Thyroid gland (tissue), 4 donors: ENCODE results near the gene RNF14. TPM values are rescaled to one million over a fixed set of nuclear protein-coding genes. Genes with fewer than 3 reads are reported as not detected.
A peak's percentile ranks its signal among the peaks of the same experiment; 100 is the strongest.

Source experiments
- DNase-seq, 2 donors: peaks; one replicate each; pipeline ENCODE4 v3.0.0-alpha.2; 2019
- H3K27ac ChIP-seq, 3 donors: fragments of 200-600 bp; sonication (generic); 1 replicate in 2 of 3; 2 replicates in 1 of 3; pipeline ENCODE4 v1.5.1; 2016 to 2019; ENCODE audit warnings: mild to moderate bottlenecking in 1 of 3, moderate library complexity in 1 of 3
- H3K27me3 ChIP-seq: fragments of 200-600 bp; sonication (generic); one replicate; pipeline ENCODE4 v1.5.1; 2019
- H3K36me3 ChIP-seq, 2 donors: fragments of 200-600 bp; sonication (generic); one replicate each; pipeline ENCODE4 v1.5.1; 2016 to 2019
- H3K4me1 ChIP-seq, 2 donors: fragments of 200-600 bp; sonication (generic); one replicate each; pipeline ENCODE4 v1.5.1; 2017 to 2019
- H3K4me3 ChIP-seq, 3 donors: fragments of 200-600 bp; sonication (generic); replicated peaks in 1 of 3; 1 replicate in 2 of 3; 2 replicates in 1 of 3; pipeline ENCODE4 v1.5.1; 2016; ENCODE audit warnings: mild to moderate bottlenecking in 1 of 3
- H3K9me3 ChIP-seq: fragments of 200-600 bp; sonication (generic); one replicate; pipeline ENCODE4 v1.5.1; 2017
- POLR2A ChIP-seq, 2 donors: fragments of 450-650 bp; IDR thresholded peaks; one replicate each; pipeline ENCODE4 v1.6.1; 2017; ENCODE audit warnings: antibody characterized with exemption in 2 of 2, mild to moderate bottlenecking in 2 of 2, moderate library complexity in 1 of 2
- WGBS, 2 donors: methylation state at CpG; one replicate each; pipeline ENCODE4 v1.1.5; 2017; 5-methylcytosine and 5-hydroxymethylcytosine counted together
- intact Hi-C: fragments of 100-400 bp; cut with DNase I; formaldehyde crosslinking; loops from one replicate; pipeline ENCODE4 v1.15.1; 2023
- total RNA-seq, 4 donors: library from RNA; depleted of rRNA; stranded (reverse); fragments of >200 nt; gene quantifications; one replicate each; pipeline ENCODE4 v1.2.3, GENCODE V29; 2016
- TF ChIP-seq, protein P1 (sequence below), 6 experiments: fragments of 200-600 bp in 3 of 6; fragments of 450-650 bp in 3 of 6; sonication (generic) in 3 of 6; IDR thresholded peaks; one replicate each; pipeline ENCODE4 v1.5.1; 2016 to 2019; ENCODE audit warnings: antibody characterized with exemption in 6 of 6, mild to moderate bottlenecking in 2 of 6, inconsistent platforms in 1 of 6, moderate library complexity in 1 of 6

RNF14 gene
- total RNA-seq, 4 donors from 2014 or later = 52.5 to 69.7 (median 61.7) TPM

DNA sequence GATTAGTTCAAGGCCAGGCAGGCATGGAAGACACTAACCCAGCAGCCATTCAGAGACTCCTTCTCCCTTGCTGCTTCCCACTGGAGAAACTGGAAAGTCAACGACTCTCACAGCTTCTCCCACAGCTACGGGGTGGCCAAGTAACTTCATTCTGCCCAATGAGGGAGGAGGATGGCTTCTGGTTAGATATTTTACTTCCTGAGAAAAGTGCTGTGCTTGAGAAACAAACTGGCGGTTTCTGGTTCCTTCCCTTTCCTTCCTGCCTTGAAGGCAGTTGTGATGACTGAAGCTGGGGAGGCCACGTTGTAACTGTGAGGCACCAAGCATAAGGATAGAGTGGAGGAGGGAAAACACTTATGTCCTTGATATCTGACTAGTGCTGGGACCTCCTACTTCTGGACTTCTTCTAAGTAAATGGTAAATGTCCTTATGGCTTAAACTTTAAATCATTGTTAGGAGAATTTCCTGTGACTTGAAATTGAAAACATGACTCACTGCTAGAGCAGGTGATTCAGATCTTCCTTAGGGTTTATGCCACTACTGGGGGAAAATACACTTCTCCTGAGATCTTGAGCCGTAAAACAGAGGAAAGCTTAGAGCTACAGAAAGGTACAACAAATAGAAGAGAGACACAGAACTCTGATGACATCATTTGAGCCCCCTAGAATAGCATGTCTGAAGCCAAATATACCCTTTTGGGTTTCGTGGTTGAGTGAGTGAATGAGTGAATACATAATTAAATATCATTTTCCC lies 47.1 kb downstream of the RNF14 start:
- H3K4me3 ChIP-seq = no peak overlapping the region
- no peaks in the 10 kb centered on the region for H3K9me3 ChIP-seq
- intact Hi-C loops = no loop called here
- WGBS, 2 donors = 62 to 78% methylated on average over 6 of the region's 6 CpGs
- H3K36me3 ChIP-seq = no peaks in the 10 kb centered on the region
- H3K27ac ChIP-seq = peak overlapping the region in 2 of 3 donors; percentile 4 to 12
- TF ChIP-seq, protein P1, sequence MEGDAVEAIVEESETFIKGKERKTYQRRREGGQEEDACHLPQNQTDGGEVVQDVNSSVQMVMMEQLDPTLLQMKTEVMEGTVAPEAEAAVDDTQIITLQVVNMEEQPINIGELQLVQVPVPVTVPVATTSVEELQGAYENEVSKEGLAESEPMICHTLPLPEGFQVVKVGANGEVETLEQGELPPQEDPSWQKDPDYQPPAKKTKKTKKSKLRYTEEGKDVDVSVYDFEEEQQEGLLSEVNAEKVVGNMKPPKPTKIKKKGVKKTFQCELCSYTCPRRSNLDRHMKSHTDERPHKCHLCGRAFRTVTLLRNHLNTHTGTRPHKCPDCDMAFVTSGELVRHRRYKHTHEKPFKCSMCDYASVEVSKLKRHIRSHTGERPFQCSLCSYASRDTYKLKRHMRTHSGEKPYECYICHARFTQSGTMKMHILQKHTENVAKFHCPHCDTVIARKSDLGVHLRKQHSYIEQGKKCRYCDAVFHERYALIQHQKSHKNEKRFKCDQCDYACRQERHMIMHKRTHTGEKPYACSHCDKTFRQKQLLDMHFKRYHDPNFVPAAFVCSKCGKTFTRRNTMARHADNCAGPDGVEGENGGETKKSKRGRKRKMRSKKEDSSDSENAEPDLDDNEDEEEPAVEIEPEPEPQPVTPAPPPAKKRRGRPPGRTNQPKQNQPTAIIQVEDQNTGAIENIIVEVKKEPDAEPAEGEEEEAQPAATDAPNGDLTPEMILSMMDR (IDR thresholded peaks at IDR 0.05) = no peak
- TF ChIP-seq POLR2A (IDR thresholded peaks at IDR 0.05) = no peak
- peaks cover 16 to 32% of the 10 kb centered on the region in 2 donors for H3K4me1 ChIP-seq
- DNase-seq = no peak
- no peaks in the 10 kb centered on the region for H3K27me3 ChIP-seq

GRCh38 chr5:142016556-142016955 lies 47.7 kb downstream of the RNF14 start:
- Histone ChIP-seq H3K4me1 (peaks cover 16 to 32% of the 10 kb centered on the region in 2 donors), H3K4me3 (no peak overlapping the region), H3K27ac (peak overlapping the region in 1 of 3 donors; percentile 4), H3K36me3 (no peaks in the 10 kb centered on the region), H3K9me3 (no peaks in the 10 kb centered on the region), H3K27me3 (no peaks in the 10 kb centered on the region)
- WGBS, 2 donors = 90 to 91% methylated on average over 4 of the region's 4 CpGs
- TF ChIP-seq, protein P1 (IDR thresholded peaks at IDR 0.05) = no peak
- TF ChIP-seq POLR2A (IDR thresholded peaks at IDR 0.05) = no peak
- intact Hi-C loops = no loop called here
- DNase-seq = no peak

- Histone ChIP-seq H3K4me3 (no peak overlapping the region), H3K27ac (no peak overlapping the region), H3K27me3 (no peaks in the 10 kb centered on the region), H3K36me3 (no peaks in the 10 kb centered on the region), H3K9me3 (no peaks in the 10 kb centered on the region), H3K4me1 (peaks cover 7 to 26% of the 10 kb centered on the region in 2 donors)
- DNase-seq = no peak
- 88 to 98% methylated on average over 5 of the region's 5 CpGs for WGBS, 2 donors
- TF ChIP-seq, protein P1 (IDR thresholded peaks at IDR 0.05) = no peak
- no peak for TF ChIP-seq POLR2A (IDR thresholded peaks at IDR 0.05)
- intact Hi-C loops = no loop called here
Measured at GRCh38 chr5:142017832-142018427, 49.0 kb downstream of the RNF14 start.

DNA sequence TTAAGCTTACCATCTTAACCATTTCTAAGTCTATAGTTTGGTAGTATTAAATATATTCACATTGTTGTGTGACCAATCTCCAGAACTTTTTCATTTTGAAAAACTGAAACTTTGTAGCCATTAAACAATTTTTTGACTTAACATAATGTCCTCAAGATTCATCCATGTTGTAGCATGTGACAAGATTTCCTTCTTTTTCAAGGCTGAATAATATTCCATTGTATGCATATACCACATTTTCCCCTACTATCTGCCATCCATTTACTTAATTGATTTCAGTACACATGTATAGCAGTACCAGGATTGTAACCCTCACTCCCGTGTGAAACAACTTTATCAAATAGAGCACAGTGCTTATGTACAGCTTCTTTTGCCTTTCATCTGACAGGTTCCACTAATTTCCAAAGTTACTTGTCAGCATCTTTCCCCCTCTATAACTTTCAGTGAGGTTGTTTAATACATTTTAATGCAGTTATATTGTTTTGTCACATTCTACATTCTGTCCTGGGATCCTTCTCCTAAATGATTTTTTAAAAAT lies 51.3 kb downstream of the RNF14 start:
- Histone ChIP-seq H3K9me3 (no peaks in the 10 kb centered on the region), H3K4me3 (no peak overlapping the region), H3K27ac (no peak overlapping the region), H3K36me3 (no peaks in the 10 kb centered on the region), H3K27me3 (no peaks in the 10 kb centered on the region), H3K4me1 (peaks cover 0 to 7% of the 10 kb centered on the region in 2 donors)
- intact Hi-C loops = no loop called here
- no peak for DNase-seq
- 77 to 91% methylated on average over 1 of the region's 1 CpG for WGBS, 2 donors
- TF ChIP-seq, protein P1 (IDR thresholded peaks at IDR 0.05) = no peak
- TF ChIP-seq POLR2A (IDR thresholded peaks at IDR 0.05) = no peak

DNA sequence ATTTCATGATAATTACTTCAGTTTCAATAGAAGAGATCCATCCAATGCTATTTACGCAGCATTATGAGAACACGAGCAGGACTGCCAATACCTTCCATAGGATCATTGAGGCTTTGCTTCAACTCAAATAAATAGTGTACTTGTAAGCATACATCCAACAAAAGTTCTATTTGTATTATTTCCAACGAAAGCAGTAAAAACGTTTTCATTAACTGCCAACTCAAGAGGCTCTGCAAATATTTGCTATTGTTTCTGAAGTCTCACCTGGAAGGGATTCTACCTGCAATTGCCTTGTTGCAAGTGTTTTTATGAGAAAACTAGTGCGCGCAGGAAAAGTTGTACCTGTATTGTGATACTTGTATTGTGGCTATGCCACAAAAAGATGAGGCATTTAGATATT lies 54.9 kb downstream of the RNF14 start:
- H3K36me3 ChIP-seq = no peaks in the 10 kb centered on the region
- no peaks in the 10 kb centered on the region for H3K27me3 ChIP-seq
- H3K27ac ChIP-seq = no peak overlapping the region
- TF ChIP-seq, protein P1 (IDR thresholded peaks at IDR 0.05) = no peak
- no peak for TF ChIP-seq POLR2A (IDR thresholded peaks at IDR 0.05)
- intact Hi-C loops = no loop called here
- no peaks in the 10 kb centered on the region for H3K9me3 ChIP-seq
- H3K4me3 ChIP-seq = no peak overlapping the region
- 73 to 80% methylated on average over 6 of the region's 6 CpGs for WGBS, 2 donors
- no peak for DNase-seq
- H3K4me1 ChIP-seq = no peaks in the 10 kb centered on the region
